HepG2 (cell line): ENCODE data around the gene ZNF132. TPM values are rescaled to one million over a fixed set of nuclear protein-coding genes. Genes with fewer than 3 reads are reported as not detected.

Experiments
- CBFB ChIP-seq: sonication (generic); formaldehyde crosslinking; IDR thresholded peaks from 2 replicates; pipeline ENCODE4 v1.4.0; 2020; ENCODE audit warnings: missing genetic modification reagents
- HNRNPH1 ChIP-seq: fragments of 200-400 bp; formaldehyde crosslinking; optimal IDR thresholded peaks from 2 replicates; pipeline ENCODE3; 2017; ENCODE audit warnings: mild to moderate bottlenecking, low read depth, low read length
- IKZF1 ChIP-seq: fragments of 450-650 bp; IDR thresholded peaks from 2 replicates; pipeline ENCODE4 v1.7.1; 2016
- KDM1A ChIP-seq: IDR thresholded peaks from 2 replicates; pipeline ENCODE4 v1.6.1; 2016; ENCODE audit warnings: missing compliant biosample characterization
- MTF2 ChIP-seq: sonication (generic); formaldehyde crosslinking; IDR thresholded peaks from 2 replicates; pipeline ENCODE4 v1.5.0; 2020; ENCODE audit warnings: missing genetic modification reagents, borderline replicate concordance
- NFAT5 ChIP-seq: sonication (generic); formaldehyde crosslinking; IDR thresholded peaks from 2 replicates; pipeline ENCODE4 v1.4.0; 2020; ENCODE audit warnings: missing genetic modification reagents
- NKX3-1 ChIP-seq: sonication (generic); formaldehyde crosslinking; IDR thresholded peaks from 2 replicates; pipeline ENCODE4 v1.5.0; 2020; ENCODE audit warnings: missing genetic modification reagents
- POLR2AphosphoS2 ChIP-seq: IDR thresholded peaks from 2 replicates; pipeline ENCODE4 v1.6.1; 2011; ENCODE audit warnings: low read depth, low read length, improper control_type of control experiment
- PRMT3 ChIP-seq: sonication (generic); formaldehyde crosslinking; IDR thresholded peaks from 2 replicates; pipeline ENCODE4 v1.8.1; 2022; ENCODE audit warnings: low read depth, mild to moderate bottlenecking, moderate library complexity, missing genetic modification reagents, borderline replicate concordance
- RARA ChIP-seq: IDR thresholded peaks from 2 replicates; pipeline ENCODE4 v1.6.1; 2016; ENCODE audit warnings: missing genetic modification reagents, missing compliant biosample characterization
- RFX3 ChIP-seq: IDR thresholded peaks from 2 replicates; pipeline ENCODE4 v1.6.1; 2016; ENCODE audit warnings: missing biosample characterization, missing genetic modification reagents
- SMYD3 ChIP-seq: sonication (generic); formaldehyde crosslinking; IDR thresholded peaks from 2 replicates; pipeline ENCODE4 v1.8.1; 2023; ENCODE audit warnings: mild to moderate bottlenecking, missing genetic modification reagents
- SRSF1 ChIP-seq: fragments of 200-400 bp; formaldehyde crosslinking; optimal IDR thresholded peaks from 2 replicates; pipeline ENCODE3; 2017; ENCODE audit warnings: mild to moderate bottlenecking, low read depth, low read length, moderate library complexity
- ZFP36L2 ChIP-seq: sonication (generic); formaldehyde crosslinking; IDR thresholded peaks from 2 replicates; pipeline ENCODE4 v1.4.0; 2020; ENCODE audit warnings: missing genetic modification reagents
- ZKSCAN8 ChIP-seq: IDR thresholded peaks from 2 replicates; pipeline ENCODE4 v1.6.1; 2016; ENCODE audit warnings: borderline replicate concordance, missing genetic modification reagents, missing compliant biosample characterization
- ZNF205 ChIP-seq: IDR thresholded peaks from 2 replicates; pipeline ENCODE4 v1.6.1; 2018; ENCODE audit warnings: missing biosample characterization, missing genetic modification reagents
- ZNF781 ChIP-seq: sonication (generic); formaldehyde crosslinking; IDR thresholded peaks from 2 replicates; pipeline ENCODE4 v1.5.1; 2020; ENCODE audit warnings: borderline replicate concordance, mild to moderate bottlenecking, missing genetic modification reagents; ENCODE audit errors: not compliant biosample characterization
- polyA plus RNA-seq, 8 experiments: library from polyadenylated mRNA; depleted of rRNA in 3 of 8; stranded (reverse) in 7 of 8; unstranded in 1 of 8; fragments of >200 nt; fragmentation: Illumina TruSeq in 4 of 8; extraction: Trizol in 4 of 8; gene quantifications; 2 replicates each; pipeline versions ENCODE4 v1.2.1 to v1.2.3, GENCODE V29; 2011 to 2016; ENCODE audit warnings: low read depth in 4 of 8, missing spikeins in 1 of 8, mixed read lengths in 1 of 8; ENCODE audit not compliant: insufficient read depth in 1 of 8
- total RNA-seq, 5 experiments: library from RNA; depleted of rRNA; stranded (reverse); fragments of >200 nt; fragmentation: Illumina TruSeq; extraction: Trizol; gene quantifications; 2 replicates each; pipeline ENCODE4 v1.2.3, GENCODE V29; 2016; ENCODE audit warnings: low read depth in 1 of 5
- TF ChIP-seq, protein P1 (sequence below): sonication (generic); formaldehyde crosslinking; IDR thresholded peaks from 2 replicates; pipeline ENCODE4 v1.8.1; 2023; ENCODE audit warnings: mild to moderate bottlenecking, inconsistent platforms, moderate library complexity, missing genetic modification reagents, borderline replicate concordance
- TF ChIP-seq, protein P2 (sequence below): sonication (generic); formaldehyde crosslinking; IDR thresholded peaks from 2 replicates; pipeline ENCODE4 v1.8.1; 2022; ENCODE audit warnings: low read depth, mild to moderate bottlenecking, missing genetic modification reagents
- TF ChIP-seq, protein P3 (sequence below): sonication (generic); formaldehyde crosslinking; IDR thresholded peaks from 2 replicates; pipeline ENCODE4 v1.8.0; 2022; ENCODE audit warnings: missing genetic modification reagents, mild to moderate bottlenecking, borderline replicate concordance

The ZNF132 gene
- total and polyA plus RNA-seq, 2 of the 13 experiments (the other 11 are each of a cell fraction or from before 2014, with no cell fraction given): not detected

DNA sequence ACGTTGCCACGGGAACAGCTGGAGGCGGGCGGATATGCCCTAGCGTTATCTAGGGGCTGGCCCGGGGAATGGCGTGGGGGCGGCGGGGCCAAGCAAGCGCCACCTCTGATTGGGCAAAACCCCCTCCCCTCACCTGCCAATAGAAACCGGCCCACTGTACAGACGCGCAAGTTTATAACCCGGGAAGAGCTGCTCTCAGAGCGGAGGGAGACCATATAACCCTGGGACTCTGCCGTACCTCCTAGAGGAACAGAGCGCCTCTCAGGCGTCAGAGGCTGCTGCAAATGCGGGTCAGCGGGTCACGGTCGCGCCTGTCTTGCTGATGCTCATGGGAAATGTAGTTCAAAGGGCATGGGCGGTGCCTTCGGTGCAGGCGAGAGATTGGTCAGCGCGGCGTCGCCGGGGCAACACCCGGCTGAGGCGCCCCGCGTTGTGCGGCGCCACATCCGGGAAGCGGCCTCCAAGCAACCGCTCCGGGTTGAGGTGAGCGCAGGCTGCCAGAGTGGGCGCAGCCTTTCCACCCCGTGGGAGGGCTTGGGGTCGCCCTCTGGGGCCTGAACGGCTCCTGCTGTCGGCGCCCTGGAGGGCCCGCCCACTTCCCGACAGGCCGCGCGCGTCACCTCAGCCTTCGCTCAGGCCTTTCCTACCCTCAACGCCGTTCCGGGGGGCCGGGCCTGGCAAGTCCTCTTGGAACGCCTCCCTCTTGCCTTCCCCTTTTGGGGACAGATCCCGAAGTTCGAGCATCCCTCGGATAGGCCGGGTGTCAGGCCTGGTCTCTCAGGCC is 36.0 kb upstream of the ZNF132 start, which contains the start of gene ZNF446 (continued):
- no peak for TF ChIP-seq NFAT5 (CRISPR knock-in tag)
- TF ChIP-seq SRSF1: no peak
- no peak for TF ChIP-seq SMYD3 (CRISPR knock-in tag)
- TF ChIP-seq MTF2 (CRISPR knock-in tag): no peak
- no peak; the same call in 1 of the 2 replicates for TF ChIP-seq CBFB (CRISPR knock-in tag)
- peak; percentile 43 for TF ChIP-seq ZNF205 (CRISPR knock-in tag)
- no peak for TF ChIP-seq HNRNPH1
- peak; percentile 65; the same call in 1 of the 2 replicates for TF ChIP-seq NKX3-1 (CRISPR knock-in tag)
- TF ChIP-seq, protein P1, sequence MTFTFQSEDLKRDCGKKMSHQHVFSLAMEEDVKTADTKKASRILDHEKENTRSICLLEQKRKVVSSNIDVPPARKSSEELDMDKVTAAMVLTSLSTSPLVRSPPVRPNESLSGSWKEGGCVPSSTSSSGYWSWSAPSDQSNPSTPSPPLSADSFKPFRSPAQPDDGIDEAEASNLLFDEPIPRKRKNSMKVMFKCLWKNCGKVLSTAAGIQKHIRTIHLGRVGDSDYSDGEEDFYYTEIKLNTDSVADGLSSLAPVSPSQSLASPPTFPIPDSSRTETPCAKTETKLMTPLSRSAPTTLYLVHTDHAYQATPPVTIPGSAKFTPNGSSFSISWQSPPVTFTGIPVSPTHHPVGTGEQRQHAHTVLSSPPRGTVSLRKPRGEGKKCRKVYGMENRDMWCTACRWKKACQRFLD: no peak
- no peak for TF ChIP-seq ZKSCAN8 (CRISPR knock-in tag)
- TF ChIP-seq KDM1A (CRISPR knock-in tag): no peak
- TF ChIP-seq IKZF1: no peak
- TF ChIP-seq ZFP36L2 (CRISPR knock-in tag): no peak
- peak; percentile 75 for TF ChIP-seq RARA
- TF ChIP-seq, protein P2, sequence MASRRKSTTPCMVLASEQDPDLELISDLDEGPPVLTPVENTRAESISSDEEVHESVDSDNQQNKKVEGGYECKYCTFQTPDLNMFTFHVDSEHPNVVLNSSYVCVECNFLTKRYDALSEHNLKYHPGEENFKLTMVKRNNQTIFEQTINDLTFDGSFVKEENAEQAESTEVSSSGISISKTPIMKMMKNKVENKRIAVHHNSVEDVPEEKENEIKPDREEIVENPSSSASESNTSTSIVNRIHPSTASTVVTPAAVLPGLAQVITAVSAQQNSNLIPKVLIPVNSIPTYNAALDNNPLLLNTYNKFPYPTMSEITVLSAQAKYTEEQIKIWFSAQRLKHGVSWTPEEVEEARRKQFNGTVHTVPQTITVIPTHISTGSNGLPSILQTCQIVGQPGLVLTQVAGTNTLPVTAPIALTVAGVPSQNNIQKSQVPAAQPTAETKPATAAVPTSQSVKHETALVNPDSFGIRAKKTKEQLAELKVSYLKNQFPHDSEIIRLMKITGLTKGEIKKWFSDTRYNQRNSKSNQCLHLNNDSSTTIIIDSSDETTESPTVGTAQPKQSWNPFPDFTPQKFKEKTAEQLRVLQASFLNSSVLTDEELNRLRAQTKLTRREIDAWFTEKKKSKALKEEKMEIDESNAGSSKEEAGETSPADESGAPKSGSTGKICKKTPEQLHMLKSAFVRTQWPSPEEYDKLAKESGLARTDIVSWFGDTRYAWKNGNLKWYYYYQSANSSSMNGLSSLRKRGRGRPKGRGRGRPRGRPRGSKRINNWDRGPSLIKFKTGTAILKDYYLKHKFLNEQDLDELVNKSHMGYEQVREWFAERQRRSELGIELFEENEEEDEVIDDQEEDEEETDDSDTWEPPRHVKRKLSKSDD (CRISPR knock-in tag): no peak
- TF ChIP-seq, protein P3, sequence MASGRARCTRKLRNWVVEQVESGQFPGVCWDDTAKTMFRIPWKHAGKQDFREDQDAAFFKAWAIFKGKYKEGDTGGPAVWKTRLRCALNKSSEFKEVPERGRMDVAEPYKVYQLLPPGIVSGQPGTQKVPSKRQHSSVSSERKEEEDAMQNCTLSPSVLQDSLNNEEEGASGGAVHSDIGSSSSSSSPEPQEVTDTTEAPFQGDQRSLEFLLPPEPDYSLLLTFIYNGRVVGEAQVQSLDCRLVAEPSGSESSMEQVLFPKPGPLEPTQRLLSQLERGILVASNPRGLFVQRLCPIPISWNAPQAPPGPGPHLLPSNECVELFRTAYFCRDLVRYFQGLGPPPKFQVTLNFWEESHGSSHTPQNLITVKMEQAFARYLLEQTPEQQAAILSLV (CRISPR knock-in tag): peak; percentile 37; the same call in 1 of the 2 replicates
- TF ChIP-seq ZNF781: no peak
- no peak for TF ChIP-seq POLR2AphosphoS2
- TF ChIP-seq PRMT3 (CRISPR knock-in tag): no peak
- peak; percentile 90 for TF ChIP-seq RFX3 (CRISPR knock-in tag)
